NOMO-1 treated with DMSO at 0.1 percent for 48 hours (cell line): ENCODE data around the gene TBC1D9.

Source experiments
- DNase-seq: peaks from one replicate; lab custom pipeline; 2025; ENCODE audit not compliant: unreplicated experiment; lab: John Stamatoyannopoulos, UW

Gene TBC1D9

GRCh38 chr4:140628016-140628415, 128.2 kb downstream of the TBC1D9 start:
- DNase-seq, result no peak

GRCh38 chr4:140626661-140627376, 129.4 kb downstream of the TBC1D9 start:
- DNase-seq, result no peak

DNA sequence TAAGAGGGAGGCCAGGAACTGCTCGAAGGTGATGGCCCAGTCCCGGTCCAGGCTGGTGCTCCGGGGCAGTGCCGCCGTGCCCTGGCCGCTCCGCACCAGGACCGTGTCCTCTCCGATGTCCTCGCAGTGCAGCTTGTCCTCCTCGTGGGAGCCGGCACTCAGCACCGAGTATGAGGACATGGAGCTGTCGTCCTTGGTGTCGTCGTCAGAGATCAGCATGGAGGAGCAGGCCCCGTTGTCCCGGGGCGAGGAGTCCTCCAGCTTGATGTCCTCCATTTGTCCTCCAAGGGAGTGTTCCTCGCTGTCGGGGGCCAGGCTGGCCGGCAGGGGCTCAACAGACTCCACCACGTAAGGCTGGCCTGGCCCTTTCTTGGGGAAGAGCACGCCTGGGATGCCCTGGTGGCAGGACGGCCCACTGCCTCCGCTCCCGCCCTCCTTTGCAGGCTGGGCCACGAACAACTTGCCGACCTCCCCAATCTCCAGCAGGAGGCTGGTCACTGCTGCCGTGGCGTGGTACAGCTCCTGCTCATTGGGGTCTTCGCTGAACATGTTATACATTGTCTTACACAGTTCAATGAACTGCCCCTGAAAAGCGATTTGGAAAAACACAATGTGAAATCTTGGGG, 133.7 kb downstream of the TBC1D9 start:
- DNase-seq, result no peak

- DNase-seq, result no peak
These were observed 135.0 kb downstream of the TBC1D9 start for GRCh38 chr4:140621161-140621560.

DNA sequence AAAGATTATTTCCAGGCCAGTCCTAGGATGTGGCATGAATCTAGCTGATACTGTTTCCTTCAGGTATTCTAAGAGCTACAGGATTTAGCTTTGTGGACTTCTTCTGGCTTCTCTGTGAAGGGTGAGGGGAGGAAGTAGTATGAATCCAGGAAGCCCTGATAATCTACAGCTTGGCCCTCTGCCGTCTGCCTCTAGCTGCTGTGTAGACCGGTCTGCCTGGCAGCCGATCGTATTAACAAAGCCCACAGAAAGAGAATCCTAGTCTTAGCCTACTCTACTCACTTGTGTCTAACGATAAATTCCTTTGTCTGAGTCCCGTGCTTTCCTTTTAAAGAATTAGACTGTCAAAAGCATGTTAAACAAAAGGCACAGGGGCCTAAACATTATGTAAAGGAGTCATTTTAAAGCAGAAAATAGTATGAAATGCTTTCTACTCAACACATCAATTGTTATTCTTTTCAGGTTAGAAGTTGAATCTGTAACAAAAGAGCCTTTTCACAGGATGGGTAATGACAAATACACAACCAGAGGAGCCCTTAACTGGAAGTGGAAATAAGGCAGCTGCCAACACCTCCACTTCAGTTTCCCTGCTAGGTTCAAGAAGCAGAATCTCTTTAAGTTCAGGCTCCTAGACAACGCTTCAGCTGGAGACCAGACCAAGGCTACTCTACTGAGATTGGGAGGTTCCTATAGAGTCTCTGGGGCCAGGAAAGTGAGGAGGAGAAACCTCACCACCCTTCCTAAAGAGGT, 138.5 kb downstream of the TBC1D9 start:
- no peak for DNase-seq

DNA sequence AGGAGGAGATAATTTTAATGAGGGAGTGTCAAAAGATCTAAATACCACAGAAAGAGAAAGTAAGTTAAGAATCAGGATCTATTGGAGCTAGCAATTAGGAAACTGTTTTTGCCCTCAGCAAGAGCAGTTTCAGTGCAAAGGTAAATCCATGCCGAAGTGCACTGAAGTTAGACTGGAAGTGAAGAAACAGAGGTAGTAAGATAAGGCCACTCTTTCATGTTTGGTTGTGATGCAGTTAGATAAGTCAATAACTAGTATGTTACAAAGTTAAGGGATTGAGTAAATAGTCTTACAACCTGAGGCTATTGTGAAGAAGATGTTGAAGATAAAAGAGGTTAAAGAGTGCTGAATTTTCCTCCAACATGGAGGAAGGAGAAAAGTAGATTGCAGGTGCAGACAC, 140.7 kb downstream of the TBC1D9 start:
- DNase-seq, result no peak

DNA sequence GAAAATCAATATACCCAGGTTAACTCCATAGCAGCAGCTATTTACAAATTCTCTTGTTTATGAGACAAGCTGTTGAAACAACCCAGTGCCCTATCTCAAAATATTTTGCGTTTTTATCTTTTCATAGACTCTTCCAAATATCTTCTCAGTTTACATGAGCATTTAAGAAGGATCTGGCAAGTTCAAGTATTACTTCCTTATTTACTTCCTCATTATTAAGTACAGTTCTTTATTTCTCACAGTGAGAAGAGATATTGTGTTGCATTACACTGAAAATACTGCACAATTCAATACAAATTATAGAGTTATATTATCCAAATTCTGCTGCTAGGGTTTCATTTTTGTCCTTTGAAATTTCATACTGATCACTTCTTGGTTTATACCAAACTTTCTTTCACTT, 143.8 kb downstream of the TBC1D9 start:
- peak; percentile 35 for DNase-seq

GRCh38 chr4:140611854-140612253, 144.3 kb downstream of the TBC1D9 start:
- no peak for DNase-seq

- DNase-seq, result no peak
These were observed 146.4 kb downstream of the TBC1D9 start for GRCh38 chr4:140609548-140610425.

DNA sequence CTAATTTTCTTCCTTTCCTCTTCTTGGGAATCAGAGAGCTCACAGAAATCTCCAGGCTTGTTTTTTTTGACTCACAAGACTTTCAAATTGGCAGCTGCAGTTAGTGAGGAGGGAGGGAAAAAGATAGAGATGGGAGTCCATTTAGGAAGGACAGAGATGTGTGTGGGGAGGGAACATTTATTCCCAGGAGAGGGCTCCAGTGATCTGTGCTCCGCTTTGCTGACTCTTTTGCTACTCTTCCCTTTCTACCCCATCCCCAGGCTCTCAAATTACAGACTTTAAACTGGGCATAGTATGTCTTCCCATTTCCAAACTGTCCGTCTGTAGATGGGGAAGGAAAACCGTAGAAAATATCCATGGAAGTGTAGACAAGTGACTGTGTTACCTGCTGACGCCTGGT, 148.3 kb downstream of the TBC1D9 start:
- DNase-seq, result no peak

GRCh38 chr4:140604544-140604943, 151.6 kb downstream of the TBC1D9 start:
- no peak for DNase-seq

DNA sequence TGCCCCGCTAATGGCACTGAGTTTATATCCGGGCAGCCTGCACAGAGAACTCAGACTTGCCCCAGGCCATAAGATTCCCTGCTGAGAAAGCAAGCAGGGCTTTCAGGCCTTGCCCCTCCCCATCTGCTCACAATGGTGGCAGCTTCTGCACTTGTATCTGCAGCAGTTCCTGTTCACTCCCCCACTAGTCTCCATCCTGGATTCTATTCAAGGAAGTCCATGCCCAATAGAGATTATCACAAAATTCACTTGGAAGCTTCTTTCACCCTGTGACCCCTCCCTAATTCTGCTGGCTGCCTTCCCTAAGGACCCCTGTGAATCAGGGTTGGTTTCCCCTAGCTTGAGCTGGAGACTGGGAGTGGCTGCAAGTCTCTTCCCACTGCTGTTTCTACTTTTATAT, 152.9 kb downstream of the TBC1D9 start:
- no peak for DNase-seq

- DNase-seq, result no peak
These were observed 153.5 kb downstream of the TBC1D9 start for GRCh38 chr4:140602714-140603113.

DNA sequence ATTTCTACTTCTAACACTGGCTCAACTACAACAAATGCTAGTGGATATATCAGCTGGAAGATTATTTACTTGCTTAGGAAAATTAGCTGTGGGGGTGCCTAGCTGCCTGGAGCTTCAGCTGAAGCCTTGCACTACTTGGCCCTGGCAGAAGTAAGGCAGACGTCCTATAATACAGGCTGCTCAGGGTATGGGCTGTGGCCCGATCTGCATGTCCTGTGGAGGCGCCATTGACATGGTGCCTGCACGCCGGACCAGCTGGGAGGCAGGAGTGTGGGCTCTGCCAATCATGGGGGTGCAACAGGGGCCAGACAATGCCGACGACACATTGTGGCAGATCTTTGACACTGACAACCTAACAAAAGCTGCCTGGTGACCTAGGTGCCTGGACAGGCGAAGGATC, 155.8 kb downstream of the TBC1D9 start:
- DNase-seq, result no peak

GRCh38 chr4:140595065-140595464, 161.1 kb downstream of the TBC1D9 start:
- no peak for DNase-seq

DNA sequence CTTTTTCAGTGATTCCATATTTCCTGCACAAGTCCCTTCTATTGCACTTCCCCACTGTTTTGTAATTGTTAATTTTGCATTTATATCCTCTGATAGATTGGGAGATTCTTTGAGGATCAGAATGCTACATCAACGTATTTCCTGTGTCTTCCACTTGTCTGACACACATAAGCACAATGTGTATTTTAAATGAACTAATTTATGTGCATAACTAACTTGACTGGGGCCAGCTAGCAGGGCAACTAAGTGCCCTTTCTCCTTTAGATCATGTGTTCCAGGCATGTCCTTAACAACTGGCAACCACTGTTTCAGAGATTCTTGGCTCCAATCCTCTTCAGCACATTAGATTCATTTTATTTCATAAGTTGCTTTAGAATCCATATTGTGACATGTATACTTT, 171.7 kb downstream of the TBC1D9 start:
- DNase-seq, result no peak

GRCh38 chr4:140581078-140581477, 175.1 kb downstream of the TBC1D9 start:
- no peak for DNase-seq

DNA sequence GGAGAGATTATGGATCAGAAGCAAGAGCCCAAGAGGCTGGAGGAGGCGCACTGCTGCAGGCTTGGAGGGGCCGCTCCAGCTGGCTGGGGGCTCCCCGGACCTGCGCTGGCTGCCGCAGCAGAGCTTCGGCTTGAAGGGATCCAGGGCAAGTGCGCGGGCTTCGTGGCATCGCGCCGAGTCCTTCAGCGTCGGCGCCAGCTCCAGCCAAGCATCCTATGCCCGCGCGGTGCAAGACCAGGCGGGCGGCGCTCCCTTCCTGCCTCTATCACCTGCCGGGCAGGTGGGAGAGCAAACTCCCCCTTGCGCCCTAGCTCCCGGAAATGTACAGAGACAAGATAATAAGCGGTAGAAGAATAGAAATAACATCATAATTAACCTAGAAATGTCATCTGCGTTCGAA, 176.9 kb downstream of the TBC1D9 start:
- no peak for DNase-seq

- DNase-seq, result no peak
These were observed 180.7 kb downstream of the TBC1D9 start for GRCh38 chr4:140575489-140575888.

- DNase-seq, result no peak
These were observed 184.6 kb downstream of the TBC1D9 start for GRCh38 chr4:140571620-140572019.
